Measurements from ENCODE around the gene CDRT15. TPM values are rescaled to one million over a fixed set of nuclear protein-coding genes. Genes with fewer than 3 reads are reported as not detected.

Gene CDRT15
- total and polyA plus RNA-seq, 2 donors from 2014 or later: not detected

GRCh38 chr17:14228903-14229302 lies 7.8 kb downstream of the CDRT15 start:
- TF ChIP-seq, protein P1, sequence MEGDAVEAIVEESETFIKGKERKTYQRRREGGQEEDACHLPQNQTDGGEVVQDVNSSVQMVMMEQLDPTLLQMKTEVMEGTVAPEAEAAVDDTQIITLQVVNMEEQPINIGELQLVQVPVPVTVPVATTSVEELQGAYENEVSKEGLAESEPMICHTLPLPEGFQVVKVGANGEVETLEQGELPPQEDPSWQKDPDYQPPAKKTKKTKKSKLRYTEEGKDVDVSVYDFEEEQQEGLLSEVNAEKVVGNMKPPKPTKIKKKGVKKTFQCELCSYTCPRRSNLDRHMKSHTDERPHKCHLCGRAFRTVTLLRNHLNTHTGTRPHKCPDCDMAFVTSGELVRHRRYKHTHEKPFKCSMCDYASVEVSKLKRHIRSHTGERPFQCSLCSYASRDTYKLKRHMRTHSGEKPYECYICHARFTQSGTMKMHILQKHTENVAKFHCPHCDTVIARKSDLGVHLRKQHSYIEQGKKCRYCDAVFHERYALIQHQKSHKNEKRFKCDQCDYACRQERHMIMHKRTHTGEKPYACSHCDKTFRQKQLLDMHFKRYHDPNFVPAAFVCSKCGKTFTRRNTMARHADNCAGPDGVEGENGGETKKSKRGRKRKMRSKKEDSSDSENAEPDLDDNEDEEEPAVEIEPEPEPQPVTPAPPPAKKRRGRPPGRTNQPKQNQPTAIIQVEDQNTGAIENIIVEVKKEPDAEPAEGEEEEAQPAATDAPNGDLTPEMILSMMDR (IDR thresholded peaks at IDR 0.05; ENCODE audit: borderline replicate concordance, extremely low read depth, insufficient read depth): no peak
- Histone ChIP-seq H3K4me3 (ENCODE audit: low read length in 3 of 3) (no peak overlapping the region), H3K4me1 (ENCODE audit: control insufficient read depth in 2 of 3, insufficient read depth in 2 of 3, low read depth in 1 of 3, low read length in 3 of 3) (no peaks in the 10 kb centered on the region), H3K27ac (ENCODE audit: low read depth in 2 of 2, low read length in 2 of 2) (no peak overlapping the region), H3K9me3 (ENCODE audit: control insufficient read depth in 2 of 3, insufficient read depth in 1 of 3, low read length in 3 of 3) (no peaks in the 10 kb centered on the region), H3K9ac (ENCODE audit: low read length in 3 of 3) (no peak overlapping the region), H3K36me3 (ENCODE audit: control insufficient read depth in 2 of 3, insufficient read depth in 3 of 3, low read length in 3 of 3) (no peaks in the 10 kb centered on the region), H3K27me3 (ENCODE audit: control insufficient read depth, insufficient read depth, low read length) (no peaks in the 10 kb centered on the region)
- DNase-seq (peak in 2 of 5 donors; percentile 10 to 50), FAIRE-seq (no peak)
- intact Hi-C loops (cut with DNase I): no loop called here

DNA sequence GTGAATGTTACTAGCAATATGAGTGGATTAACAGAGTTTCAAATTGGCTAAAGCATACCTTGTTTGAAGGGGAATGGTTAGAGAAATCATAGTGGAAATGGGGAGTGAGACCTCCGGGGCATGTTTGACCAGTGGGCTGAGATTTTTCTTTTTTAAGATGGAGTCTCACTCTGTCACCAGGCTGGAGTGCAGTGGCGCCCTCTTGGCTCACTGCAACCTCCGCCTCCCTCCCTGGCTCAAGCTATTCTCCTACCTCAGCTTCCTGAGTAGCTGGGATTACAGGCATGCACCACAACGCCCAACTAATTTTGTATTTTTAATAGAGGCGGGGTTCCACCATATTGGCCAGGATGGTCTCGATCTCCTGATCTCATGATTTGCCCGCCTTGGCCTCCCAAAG lies 9.6 kb downstream of the CDRT15 start:
- intact Hi-C loops (cut with DNase I): no loop called here
- DNase-seq (no peak), FAIRE-seq (no peak)

GRCh38 chr17:14225254-14225980 lies 11.2 kb downstream of the CDRT15 start:
- H3K27ac ChIP-seq (ENCODE audit: low read depth in 2 of 2, low read length in 2 of 2): no peak overlapping the region
- intact Hi-C loops (cut with DNase I): no loop called here
- DNase-seq (peak in 1 of 5 donors; percentile 23), FAIRE-seq (no peak)
- TF ChIP-seq, protein P1 (IDR thresholded peaks at IDR 0.05; ENCODE audit: borderline replicate concordance, extremely low read depth, insufficient read depth): no peak
- H3K36me3 ChIP-seq (ENCODE audit: control insufficient read depth in 2 of 3, insufficient read depth in 3 of 3, low read length in 3 of 3): no peaks in the 10 kb centered on the region
- H3K9me3 ChIP-seq (ENCODE audit: control insufficient read depth in 2 of 3, insufficient read depth in 1 of 3, low read length in 3 of 3): no peaks in the 10 kb centered on the region
- no peak overlapping the region for H3K9ac ChIP-seq (ENCODE audit: low read length in 3 of 3)
- H3K4me1 ChIP-seq (ENCODE audit: control insufficient read depth in 2 of 3, insufficient read depth in 2 of 3, low read depth in 1 of 3, low read length in 3 of 3): no peaks in the 10 kb centered on the region
- no peak overlapping the region for H3K4me3 ChIP-seq (ENCODE audit: low read length in 3 of 3)
- H3K27me3 ChIP-seq (ENCODE audit: control insufficient read depth, insufficient read depth, low read length): no peaks in the 10 kb centered on the region

More for the DNA sequence above, 9.6 kb downstream of the CDRT15 start:
- Histone ChIP-seq H3K27me3 (ENCODE audit: control insufficient read depth, insufficient read depth, low read length) (no peaks in the 10 kb centered on the region), H3K27ac (ENCODE audit: low read depth in 2 of 2, low read length in 2 of 2) (no peak overlapping the region), H3K9ac (ENCODE audit: low read length in 3 of 3) (no peak overlapping the region), H3K4me3 (ENCODE audit: low read length in 3 of 3) (no peak overlapping the region), H3K9me3 (ENCODE audit: control insufficient read depth in 2 of 3, insufficient read depth in 1 of 3, low read length in 3 of 3) (no peaks in the 10 kb centered on the region), H3K36me3 (ENCODE audit: control insufficient read depth in 2 of 3, insufficient read depth in 3 of 3, low read length in 3 of 3) (no peaks in the 10 kb centered on the region), H3K4me1 (ENCODE audit: control insufficient read depth in 2 of 3, insufficient read depth in 2 of 3, low read depth in 1 of 3, low read length in 3 of 3) (no peaks in the 10 kb centered on the region)
- TF ChIP-seq, protein P1 (IDR thresholded peaks at IDR 0.05; ENCODE audit: borderline replicate concordance, extremely low read depth, insufficient read depth): no peak
